Skeletal muscle cell (primary cell): Measurements from ENCODE around the gene SPATA25.

Source experiments
- DNase-seq: peaks from one replicate; pipeline ENCODE4 v3.0.0-alpha.2; 2010; ENCODE audit warnings: low read depth
- H3K4me3 ChIP-seq: 2 replicates; pipeline ENCODE4 v1.5.1; 2011; ENCODE audit warnings: low read depth, mild to moderate bottlenecking, control low read depth, low read length, moderate library complexity

Gene SPATA25

DNA sequence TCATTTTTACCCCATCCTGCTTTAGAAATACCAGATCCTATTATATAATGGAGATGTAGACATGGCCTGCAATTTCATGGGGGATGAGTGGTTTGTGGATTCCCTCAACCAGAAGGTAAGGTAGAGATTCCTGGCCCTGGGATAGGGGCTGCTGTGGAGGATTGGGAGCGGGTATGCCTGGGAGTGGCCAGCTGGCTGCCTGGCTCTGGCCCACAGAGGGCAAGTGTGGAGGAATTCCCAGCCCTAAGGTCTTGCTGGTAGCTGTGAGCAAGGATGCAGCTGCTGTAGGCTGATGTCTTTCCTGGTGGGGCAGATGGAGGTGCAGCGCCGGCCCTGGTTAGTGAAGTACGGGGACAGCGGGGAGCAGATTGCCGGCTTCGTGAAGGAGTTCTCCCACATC is 10.3 kb upstream of the SPATA25 start:
- DNase-seq = no peak
- H3K4me3 ChIP-seq = no peak overlapping the region

DNA sequence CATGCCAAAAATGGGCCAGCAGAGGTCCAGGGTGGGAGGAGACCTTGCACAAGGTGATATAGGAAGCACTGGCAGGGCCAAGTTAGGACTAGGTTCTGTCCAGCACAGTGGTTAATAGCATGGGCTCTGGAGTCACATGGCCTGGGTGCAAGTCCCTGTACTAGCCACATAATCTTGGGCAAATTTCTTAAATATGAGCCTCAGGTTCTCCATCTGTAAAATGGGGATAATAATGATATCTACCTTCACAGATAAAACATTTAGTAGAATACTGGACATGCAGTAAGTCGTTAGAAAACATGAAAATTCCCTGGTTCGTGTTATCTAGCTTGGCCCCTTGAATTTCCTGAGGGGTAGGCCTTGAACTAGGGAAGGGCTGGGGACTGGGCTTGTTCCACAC is 9.9 kb upstream of the SPATA25 start:
- H3K4me3 ChIP-seq = no peak overlapping the region
- DNase-seq = no peak

DNA sequence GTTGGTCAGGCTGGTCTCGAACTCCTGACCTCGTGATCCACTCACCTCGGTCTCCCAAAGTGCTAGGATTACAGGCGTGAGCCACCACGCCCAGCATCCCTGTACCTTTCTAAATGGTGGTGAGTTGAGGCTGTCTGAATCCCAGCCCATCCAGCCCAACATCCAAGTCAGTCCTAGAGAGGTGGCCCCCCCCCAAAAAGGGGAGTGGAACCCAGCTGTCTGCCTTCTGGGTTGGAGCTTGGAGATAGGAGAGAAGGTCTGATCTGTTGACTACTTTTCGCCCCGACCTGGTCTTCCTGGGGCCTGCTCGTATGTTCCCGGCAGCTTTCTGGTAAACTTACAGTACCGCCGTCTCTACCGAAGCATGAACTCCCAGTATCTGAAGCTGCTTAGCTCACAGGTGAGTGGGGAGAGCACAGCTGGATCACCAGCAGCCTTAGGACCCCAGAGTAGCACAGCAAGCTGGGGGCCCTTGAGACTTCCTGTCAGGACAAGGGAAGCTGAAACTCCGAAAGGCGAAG is 9.3 kb upstream of the SPATA25 start:
- no peak for DNase-seq
- no peak overlapping the region for H3K4me3 ChIP-seq

DNA sequence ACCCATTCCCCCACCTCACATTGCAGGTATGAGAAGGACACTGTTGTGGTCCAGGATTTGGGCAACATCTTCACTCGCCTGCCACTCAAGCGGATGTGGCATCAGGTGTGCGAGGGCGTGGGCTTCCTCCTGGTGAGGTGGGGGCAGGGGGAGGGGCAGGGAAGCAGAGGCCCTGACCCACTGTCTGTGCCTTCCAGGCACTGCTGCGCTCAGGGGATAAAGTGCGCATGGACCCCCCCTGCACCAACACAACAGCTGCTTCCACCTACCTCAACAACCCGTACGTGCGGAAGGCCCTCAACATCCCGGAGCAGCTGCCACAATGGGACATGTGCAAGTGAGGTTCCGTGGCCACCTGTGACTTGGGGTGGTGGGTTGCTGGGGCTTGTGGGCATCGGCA is 7.4 kb upstream of the SPATA25 start:
- DNase-seq = no peak
- no peak overlapping the region for H3K4me3 ChIP-seq

DNA sequence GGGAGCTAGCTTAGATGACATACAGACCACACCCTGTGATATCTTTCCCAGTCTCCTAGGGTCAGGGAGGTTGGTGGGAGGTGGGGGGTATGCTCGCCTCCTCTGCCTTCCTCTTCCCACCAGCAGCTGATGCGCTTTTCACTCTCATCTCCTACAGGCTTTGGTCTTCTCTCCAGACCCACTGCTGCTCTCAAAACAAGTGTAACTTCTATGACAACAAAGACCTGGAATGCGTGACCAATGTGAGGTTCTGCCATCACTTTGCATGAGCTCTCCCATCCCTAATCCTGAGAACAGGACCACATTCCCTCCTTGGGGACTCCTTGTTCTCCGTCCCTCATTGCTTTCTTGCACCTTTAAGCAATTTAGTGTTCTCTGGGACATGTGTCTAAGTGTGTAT is 6.4 kb upstream of the SPATA25 start:
- DNase-seq = no peak
- H3K4me3 ChIP-seq = no peak overlapping the region

DNA sequence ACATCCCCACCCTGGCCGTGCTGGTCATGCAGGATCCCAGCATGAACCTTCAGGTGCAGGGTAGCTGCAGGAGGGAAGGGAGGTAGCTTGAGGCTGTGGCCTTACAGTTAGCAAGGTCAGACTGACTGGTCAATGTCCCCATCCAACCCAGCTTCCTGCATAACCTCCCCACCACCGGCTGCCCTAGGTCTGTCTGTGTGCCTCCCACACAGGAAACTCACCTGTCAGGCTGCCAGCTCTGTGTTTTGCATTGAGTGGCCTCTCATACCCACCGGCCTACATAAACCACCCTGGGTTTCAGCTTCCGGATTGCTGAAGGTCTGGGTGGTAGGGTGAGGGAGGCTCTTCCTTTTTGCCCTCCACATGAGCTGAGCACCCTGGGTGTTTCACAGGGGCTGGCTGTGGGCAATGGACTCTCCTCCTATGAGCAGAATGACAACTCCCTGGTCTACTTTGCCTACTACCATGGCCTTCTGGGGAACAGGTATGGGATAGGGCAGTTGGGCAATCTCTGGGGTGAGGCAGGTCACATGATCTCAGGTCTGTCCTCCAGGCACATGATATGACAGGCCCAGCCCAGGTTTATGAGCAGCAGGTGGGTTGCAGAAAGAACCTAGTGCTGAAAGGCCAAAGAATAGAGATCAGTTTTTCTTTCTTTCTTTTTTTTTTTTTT is 5.5 kb upstream of the SPATA25 start:
- H3K4me3 ChIP-seq = no peak overlapping the region
- DNase-seq = no peak

DNA sequence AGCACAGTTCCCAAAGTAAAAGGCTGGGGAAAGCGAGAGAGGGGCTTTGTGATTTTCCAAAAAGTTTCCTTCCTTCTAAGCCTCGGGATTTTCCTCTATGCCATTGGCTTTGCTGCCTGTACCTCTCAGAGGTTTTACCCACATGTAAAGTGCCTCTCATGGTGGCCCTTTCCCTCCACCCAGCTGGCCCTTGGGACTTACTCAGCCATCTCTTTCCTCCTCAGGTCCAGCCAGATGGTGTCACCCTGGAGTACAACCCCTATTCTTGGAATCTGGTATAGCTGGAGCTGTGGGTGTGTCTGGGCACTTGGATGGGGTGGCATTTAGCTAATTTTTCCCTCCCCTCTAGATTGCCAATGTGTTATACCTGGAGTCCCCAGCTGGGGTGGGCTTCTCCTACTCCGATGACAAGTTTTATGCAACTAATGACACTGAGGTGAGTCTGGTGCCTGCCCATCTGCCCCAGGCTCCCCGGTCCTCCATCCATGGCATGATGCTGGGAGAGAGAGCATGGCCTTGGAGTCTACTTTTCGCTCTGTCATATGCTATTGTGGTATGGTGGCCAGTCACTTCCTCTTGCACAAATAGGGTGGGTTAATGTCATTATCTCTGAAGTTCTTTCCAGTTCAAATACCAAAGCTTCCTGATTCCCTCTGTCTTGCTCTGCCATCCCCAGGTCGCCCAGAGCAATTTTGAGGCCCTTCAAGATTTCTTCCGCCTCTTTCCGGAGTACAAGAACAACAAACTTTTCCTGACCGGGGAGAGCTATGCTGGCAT is 4.8 kb upstream of the SPATA25 start:
- peak overlapping the region; percentile 75 for H3K4me3 ChIP-seq
- no peak for DNase-seq

DNA sequence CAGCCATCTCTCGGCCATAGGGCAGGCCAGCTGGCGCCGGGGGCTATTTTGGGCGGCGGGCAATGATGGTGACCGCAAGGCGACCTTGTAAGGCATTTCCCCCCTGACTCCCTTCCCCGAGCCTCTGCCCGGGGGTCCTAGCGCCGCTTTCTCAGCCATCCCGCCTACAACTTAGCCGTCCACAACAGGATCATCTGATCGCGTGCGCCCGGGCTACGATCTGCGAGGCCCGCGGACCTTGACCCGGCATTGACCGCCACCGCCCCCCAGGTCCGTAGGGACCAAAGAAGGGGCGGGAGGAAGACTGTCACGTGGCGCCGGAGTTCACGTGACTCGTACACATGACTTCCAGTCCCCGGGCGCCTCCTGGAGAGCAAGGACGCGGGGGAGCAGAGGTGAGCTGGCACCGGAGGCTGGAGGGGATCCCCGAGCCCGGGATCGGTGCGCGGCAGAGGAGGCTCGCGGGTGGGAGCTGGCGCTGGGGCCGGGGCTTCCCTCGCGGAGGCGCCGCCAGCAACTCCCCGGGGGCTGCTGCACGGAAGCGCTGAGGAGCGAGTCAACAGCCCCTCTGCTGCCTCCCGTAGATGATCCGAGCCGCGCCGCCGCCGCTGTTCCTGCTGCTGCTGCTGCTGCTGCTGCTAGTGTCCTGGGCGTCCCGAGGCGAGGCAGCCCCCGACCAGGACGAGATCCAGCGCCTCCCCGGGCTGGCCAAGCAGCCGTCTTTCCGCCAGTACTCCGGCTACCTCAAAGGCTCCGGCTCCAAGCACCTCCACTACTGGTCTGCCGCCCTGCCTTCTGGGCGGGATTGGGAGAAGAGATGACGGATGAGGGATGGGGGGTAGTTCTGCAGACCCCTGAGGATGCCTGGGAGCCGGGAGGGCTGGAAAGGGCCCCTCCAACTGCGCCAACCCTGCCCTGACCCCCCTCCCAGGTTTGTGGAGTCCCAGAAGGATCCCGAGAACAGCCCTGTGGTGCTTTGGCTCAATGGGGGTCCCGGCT is 3.9 kb upstream of the SPATA25 start, which contains the start of the genes CTSA and NEURL2:
Gene CTSA (plus strand): TSS at position 351 of the 999 bp plus-strand sequence. CDS start 234 bp downstream, at position 585.
Gene NEURL2 (minus strand): TSS at position 224 of the 999 bp plus-strand sequence. CDS start 217 bp downstream, at position 7.
- H3K4me3 ChIP-seq = peak within 1 kb of the TSS; percentile 75
- peak; percentile 83 for DNase-seq

DNA sequence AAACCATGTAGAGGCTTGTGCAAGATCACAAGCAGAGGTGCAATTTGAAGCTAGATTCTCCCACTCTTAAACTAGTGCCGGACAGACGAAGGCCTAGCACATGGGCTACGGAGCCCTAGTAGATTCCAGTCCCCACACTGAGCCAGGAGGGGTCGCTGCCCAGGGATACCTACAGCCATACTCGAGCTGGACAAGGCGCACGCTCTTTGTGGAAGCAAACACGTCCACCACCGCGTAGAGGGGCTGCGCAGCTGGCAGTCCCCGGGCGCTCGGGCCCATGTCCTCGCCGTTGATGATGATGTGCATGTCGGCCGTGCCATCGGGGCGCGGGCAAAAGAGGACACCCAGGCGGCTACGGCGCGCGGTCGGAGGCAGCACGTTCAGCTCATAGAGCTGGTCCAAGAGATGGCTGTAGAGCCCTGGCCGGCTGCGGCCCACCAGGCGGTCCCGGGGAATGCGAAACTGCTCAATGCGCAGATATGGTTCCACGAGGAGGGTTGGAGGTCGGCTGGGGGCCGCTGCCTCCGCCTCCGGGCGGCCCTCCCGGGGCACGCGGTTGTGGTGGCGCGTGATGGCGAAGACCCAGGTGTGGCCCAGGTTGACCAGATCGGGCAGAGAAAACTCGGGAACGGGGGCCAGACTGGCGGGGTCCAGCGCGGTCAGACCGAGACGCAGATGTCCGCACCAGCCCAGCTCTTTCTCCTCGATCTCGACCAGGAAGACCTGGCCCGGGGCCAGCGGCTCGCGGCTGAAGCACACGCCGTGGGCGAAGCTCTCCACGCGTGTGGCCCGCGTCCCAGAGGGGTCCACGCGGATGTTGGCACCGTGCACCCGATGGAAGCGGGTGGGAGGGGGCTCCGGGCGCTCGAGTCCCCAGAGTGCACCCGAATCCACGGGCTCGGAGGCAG is 2.9 kb upstream of the SPATA25 start:
- peak overlapping the region; percentile 75 for H3K4me3 ChIP-seq
- peak; percentile 39 for DNase-seq

DNA sequence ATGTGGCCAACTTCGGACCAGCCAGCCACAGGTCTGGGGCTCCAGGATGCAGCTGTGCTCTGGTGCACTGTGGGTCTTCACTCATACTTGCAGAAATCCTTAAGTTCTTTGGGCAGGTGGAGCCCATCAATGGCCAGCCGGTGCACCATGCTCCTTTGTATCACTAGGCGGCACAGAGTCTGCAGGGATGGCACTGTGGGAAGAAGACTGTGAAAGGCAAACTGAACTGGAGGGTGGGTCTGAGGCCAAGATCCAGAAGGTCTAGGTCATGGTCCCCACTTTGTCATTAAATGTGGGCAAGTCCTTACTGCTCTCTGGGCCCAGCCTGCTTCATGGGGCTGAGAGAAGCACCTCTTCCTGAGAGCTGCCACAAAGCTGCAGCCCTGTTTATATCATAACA is 1.3 kb upstream of the SPATA25 start:
- H3K4me3 ChIP-seq = no peak overlapping the region
- DNase-seq = no peak

DNA sequence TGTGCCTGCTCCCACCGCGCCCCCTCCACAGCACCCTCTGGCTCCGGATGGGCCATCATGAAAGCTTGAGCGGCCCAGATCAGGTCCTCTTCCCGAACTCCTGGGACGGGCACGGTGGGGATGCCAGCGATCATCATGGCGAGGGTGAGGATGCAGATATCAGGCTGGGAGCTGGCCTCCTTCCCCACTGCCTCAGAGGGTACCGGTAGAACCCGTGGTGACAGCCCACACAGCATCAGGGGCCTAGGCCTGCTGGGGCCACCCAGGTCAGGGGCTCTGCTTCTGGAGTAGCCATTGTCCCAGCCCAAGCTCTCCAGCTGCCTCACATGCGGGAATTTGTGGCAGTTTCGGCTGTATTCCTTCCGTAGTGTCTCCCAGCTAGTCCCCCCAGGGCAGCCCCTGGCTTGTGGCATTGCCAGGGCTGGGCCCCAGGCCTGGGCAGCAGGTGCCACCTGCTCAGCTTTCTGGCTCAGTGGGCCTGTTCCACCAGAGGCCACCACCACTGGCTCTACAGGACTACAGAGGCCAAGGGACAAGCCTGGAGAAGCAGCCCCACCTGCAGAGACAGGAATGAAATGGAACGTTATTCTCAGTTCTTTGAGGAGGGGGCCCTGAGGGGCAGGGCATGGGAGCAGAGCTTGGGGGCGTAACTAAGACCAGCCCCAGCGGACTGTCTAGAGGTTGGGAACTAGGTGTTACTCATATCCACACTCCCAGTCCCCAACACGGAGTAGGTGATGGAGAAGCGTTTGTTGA is 654 bp downstream of the SPATA25 start:
- DNase-seq = no peak
- H3K4me3 ChIP-seq = no peak overlapping the region

DNA sequence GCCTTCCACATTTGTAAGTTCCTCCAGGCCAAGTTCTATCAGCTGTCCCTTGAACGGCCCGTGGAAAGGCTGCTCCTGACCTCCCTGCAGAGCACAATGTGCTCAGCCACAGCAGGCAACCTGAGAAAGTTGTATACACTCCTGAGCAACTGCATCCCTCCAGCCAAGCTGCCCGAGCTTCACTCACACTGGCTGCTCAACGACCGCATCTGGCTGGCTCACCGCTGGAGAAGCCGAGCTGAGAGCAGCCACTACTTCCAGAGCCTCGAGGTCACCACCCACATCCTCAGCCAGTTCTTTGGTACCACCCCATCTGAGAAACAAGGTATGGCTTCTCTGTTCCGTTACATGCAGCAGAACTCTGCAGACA is 4.3 kb downstream of the SPATA25 start:
- no peak overlapping the region for H3K4me3 ChIP-seq
- no peak for DNase-seq

DNA sequence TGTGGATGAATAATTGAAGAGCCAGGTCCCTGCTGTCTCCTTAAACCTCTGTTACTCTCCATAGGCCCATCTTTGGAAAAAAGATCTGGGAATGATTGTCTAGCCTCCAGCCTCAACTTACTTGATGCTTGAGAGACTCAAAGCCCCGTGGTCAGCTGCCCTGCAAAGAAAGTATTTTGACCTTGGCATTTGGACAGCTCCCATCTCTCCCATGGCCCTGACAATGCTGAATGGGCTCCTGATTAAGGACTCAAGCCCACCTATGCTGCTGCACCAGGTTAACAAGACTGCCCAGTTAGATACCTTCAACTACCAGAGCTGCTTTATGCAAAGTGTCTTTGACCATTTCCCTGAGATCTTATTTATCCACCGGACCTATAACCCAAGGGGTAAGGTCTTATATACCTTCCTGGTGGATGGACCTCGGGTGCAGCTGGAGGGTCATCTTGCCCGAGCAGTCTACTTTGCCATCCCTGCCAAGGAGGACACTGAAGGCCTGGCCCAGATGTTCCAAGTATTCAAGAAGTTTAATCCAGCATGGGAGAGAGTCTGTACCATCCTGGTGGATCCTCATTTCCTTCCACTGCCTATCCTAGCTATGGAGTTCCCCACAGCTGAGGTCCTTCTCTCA is 4.8 kb downstream of the SPATA25 start:
- DNase-seq = no peak
- H3K4me3 ChIP-seq = no peak overlapping the region

DNA sequence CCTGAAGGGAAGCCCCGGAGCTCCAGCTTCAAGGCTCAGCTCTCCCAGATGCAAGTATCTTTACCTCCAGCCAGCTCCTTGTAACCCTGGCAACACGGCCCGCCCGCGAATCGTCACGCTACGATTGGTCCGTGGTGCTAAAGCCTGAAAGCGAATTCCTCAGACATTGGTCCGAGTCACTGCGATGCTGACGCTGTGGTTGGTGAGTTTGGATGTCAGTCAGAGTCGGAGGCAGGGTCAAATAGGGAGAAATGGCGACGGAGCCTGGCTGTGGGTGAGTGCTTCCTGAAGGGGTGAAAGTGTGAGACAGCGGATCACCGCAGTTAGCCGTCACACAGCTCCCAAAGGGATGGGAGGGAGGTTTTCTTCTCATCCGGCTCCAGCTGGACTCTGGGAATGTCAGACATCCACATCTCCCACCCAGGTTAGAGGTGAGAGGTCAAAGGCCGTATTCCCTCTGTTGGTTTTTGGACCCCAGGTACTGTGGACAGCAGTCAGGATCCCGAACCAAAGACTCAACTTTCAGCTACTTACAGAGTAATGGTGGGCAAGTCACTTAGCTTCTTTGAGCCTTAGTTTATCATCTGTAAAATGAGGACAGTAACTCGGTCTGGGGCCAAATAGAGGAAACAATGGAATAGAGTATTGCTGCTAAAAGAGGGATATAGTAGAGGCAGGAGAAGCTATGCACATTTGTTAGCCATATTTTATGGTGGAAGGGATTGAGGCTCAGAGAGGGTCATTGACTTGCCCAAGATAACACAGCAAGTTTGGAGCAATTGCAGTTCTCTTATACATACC is 6.2 kb downstream of the SPATA25 start, which contains the start of gene ZSWIM1:
Gene ZSWIM1 (plus strand): TSS at position 240 of the 801 bp plus-strand sequence. CDS start 1,366 bp downstream, outside the sequence.
- peak within 1 kb of the TSS; percentile 68 for H3K4me3 ChIP-seq
- peak; percentile 94 for DNase-seq

DNA sequence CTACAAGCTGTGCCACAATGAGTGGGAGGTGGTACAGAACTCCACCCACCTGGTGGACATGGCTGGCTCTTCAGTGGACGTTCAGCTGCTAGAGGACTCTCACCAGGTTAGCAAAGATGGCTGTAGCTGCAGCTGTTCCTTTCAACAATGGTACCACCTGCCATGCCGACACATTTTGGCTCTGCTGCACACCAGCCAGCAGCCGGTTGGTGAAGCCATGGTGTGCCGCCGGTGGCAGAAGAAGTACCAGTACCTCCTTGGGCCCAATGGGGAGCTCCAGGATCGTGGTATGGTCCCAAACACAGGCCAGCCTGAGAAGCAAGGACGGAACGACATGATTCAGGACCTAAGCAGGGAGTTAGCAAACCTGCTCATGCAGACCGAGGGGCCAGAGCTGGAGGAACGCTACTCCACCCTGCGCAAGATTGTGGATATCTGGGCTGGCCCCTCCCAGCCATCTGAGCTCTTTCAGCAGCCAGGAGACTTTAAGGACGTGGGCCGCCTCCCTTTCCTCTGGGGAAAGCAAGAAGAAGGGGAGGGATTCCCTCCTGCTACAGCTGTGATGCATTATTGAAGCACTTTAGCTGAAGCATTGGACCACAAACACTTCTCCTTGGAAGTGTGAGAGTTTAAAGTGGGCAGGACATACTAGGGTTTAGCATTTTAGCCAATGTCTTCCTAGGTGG is 9.2 kb downstream of the SPATA25 start:
- no peak overlapping the region for H3K4me3 ChIP-seq
- no peak for DNase-seq

DNA sequence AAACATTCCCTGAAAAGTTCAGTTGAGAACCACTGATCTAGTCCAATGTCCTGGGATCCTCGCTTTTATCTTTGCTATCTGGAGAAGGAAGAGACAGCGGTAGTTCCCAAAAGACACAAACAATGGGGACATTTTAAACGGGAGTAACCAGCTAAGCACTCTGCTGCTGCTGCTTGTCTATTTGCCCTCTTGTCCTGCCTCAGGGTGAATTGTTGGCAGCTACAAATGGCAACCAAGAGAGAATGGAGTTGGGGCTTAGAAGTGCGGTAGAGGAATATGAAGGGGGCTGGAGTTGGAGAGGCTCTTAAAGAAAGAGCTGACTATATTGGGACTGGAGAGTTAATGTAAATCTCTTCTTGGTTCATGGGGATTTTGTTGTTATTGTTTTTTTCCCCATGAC is 12.8 kb downstream of the SPATA25 start:
- DNase-seq = no peak
- no peak overlapping the region for H3K4me3 ChIP-seq
